ENCODE data around the gene DAP3. TPM values are rescaled to one million over a fixed set of nuclear protein-coding genes. Genes with fewer than 3 reads are reported as not detected.

DAP3 gene
- total and polyA plus RNA-seq, 4 donors = 50.0 to 101 (median 92.3) TPM

GRCh38 chr1:155719703-155720102 is 30.8 kb downstream of the DAP3 start:
- WGBS, 2 donors = 89 to 99% methylated on average over 4 of the region's 4 CpGs
- no peak for DNase-seq
- Histone ChIP-seq H3K4me3 (no peak overlapping the region), H3K36me3 (ENCODE audit: control insufficient read depth in 4 of 4, insufficient read depth in 4 of 4, low read length in 4 of 4) (peaks cover 4 to 14% (median 7%) of the 10 kb centered on the region in 4 donors), H3K9me3 (ENCODE audit: control insufficient read depth in 4 of 4, insufficient read depth in 3 of 4, low read length in 3 of 4) (no peaks in the 10 kb centered on the region), H3K4me1 (ENCODE audit: control insufficient read depth in 5 of 5, insufficient read depth in 5 of 5, low read length in 5 of 5) (no peaks in the 10 kb centered on the region), H3K27me3 (ENCODE audit: control insufficient read depth in 3 of 3, insufficient read depth in 3 of 3, low read length in 2 of 3) (no peaks in the 10 kb centered on the region), H3K9ac (ENCODE audit: insufficient read depth in 1 of 2, low read length in 2 of 2) (no peak overlapping the region), H3K27ac (ENCODE audit: low read depth in 1 of 2, low read length in 1 of 2) (no peak overlapping the region)
- ATAC-seq (ENCODE audit: insufficient read depth, low FRiP score) = no peak
- TF ChIP-seq CTCF (IDR thresholded peaks at IDR 0.05; ENCODE audit: control extremely low read depth, extremely low read depth) = no peak

GRCh38 chr1:155725142-155725541 is 36.3 kb downstream of the DAP3 start:
- 98 to 100% methylated on average over 3 of the region's 3 CpGs for WGBS, 2 donors
- Histone ChIP-seq H3K36me3 (ENCODE audit: control insufficient read depth in 4 of 4, insufficient read depth in 4 of 4, low read length in 4 of 4) (peaks cover 0 to 7% (median 6%) of the 10 kb centered on the region in 4 donors), H3K27ac (ENCODE audit: low read depth in 1 of 2, low read length in 1 of 2) (no peak overlapping the region), H3K4me3 (no peak overlapping the region), H3K27me3 (ENCODE audit: control insufficient read depth in 3 of 3, insufficient read depth in 3 of 3, low read length in 2 of 3) (no peaks in the 10 kb centered on the region), H3K4me1 (ENCODE audit: control insufficient read depth in 5 of 5, insufficient read depth in 5 of 5, low read length in 5 of 5) (no peaks in the 10 kb centered on the region), H3K9me3 (ENCODE audit: control insufficient read depth in 4 of 4, insufficient read depth in 3 of 4, low read length in 3 of 4) (no peaks in the 10 kb centered on the region), H3K9ac (ENCODE audit: insufficient read depth in 1 of 2, low read length in 2 of 2) (no peak overlapping the region)
- ATAC-seq (ENCODE audit: insufficient read depth, low FRiP score) = no peak
- DNase-seq = no peak
- TF ChIP-seq CTCF (IDR thresholded peaks at IDR 0.05; ENCODE audit: control extremely low read depth, extremely low read depth) = no peak

- Histone ChIP-seq H3K9ac (ENCODE audit: insufficient read depth in 1 of 2, low read length in 2 of 2) (no peak overlapping the region), H3K9me3 (ENCODE audit: control insufficient read depth in 4 of 4, insufficient read depth in 3 of 4, low read length in 3 of 4) (no peaks in the 10 kb centered on the region), H3K4me3 (no peak overlapping the region), H3K4me1 (ENCODE audit: control insufficient read depth in 5 of 5, insufficient read depth in 5 of 5, low read length in 5 of 5) (no peaks in the 10 kb centered on the region), H3K27ac (ENCODE audit: low read depth in 1 of 2, low read length in 1 of 2) (no peak overlapping the region), H3K27me3 (ENCODE audit: control insufficient read depth in 3 of 3, insufficient read depth in 3 of 3, low read length in 2 of 3) (no peaks in the 10 kb centered on the region), H3K36me3 (ENCODE audit: control insufficient read depth in 4 of 4, insufficient read depth in 4 of 4, low read length in 4 of 4) (peaks cover 3 to 20% (median 9%) of the 10 kb centered on the region in 4 donors)
- ATAC-seq (ENCODE audit: insufficient read depth, low FRiP score) = peak; percentile 19
- 66 to 69% methylated on average over 12 of the region's 12 CpGs for WGBS, 2 donors
- DNase-seq = peak; percentile 59 to 79 (median 76)
- TF ChIP-seq CTCF (IDR thresholded peaks at IDR 0.05; ENCODE audit: control extremely low read depth, extremely low read depth) = peak; percentile 41
Observed at GRCh38 chr1:155729031-155729898, 40.4 kb downstream of the DAP3 start.
